HK-2 (cell line): ENCODE results near the gene CDC42SE2.
"Not testable (repeated sequence)": the region's sequence is repeated elsewhere in the genome, so short reads cannot be mapped to it uniquely, and the experiment has no call there.

ENCODE experiments used
- DNase-seq: peaks from one replicate; pipeline ENCODE4 v3.0.0-alpha.2; 2018; ENCODE audit not compliant: unreplicated experiment

The CDC42SE2 gene

GRCh38 chr5:131250751-131251475 is 12.9 kb upstream of the CDC42SE2 start:
- DNase-seq = no peak

- DNase-seq = no peak
Measured at GRCh38 chr5:131252824-131253171, 11.1 kb upstream of the CDC42SE2 start.

GRCh38 chr5:131254025-131254424 is 9.8 kb upstream of the CDC42SE2 start:
- not testable (repeated sequence) for DNase-seq

- DNase-seq = no peak
Measured at GRCh38 chr5:131254741-131255140, 9.1 kb upstream of the CDC42SE2 start.

GRCh38 chr5:131256507-131256823 is 7.4 kb upstream of the CDC42SE2 start:
- DNase-seq = no peak

GRCh38 chr5:131258733-131259132 is 5.1 kb upstream of the CDC42SE2 start:
- DNase-seq = no peak

GRCh38 chr5:131259326-131259725 is 4.5 kb upstream of the CDC42SE2 start:
- no peak for DNase-seq

GRCh38 chr5:131260895-131261294 is 3.0 kb upstream of the CDC42SE2 start:
- no peak for DNase-seq

GRCh38 chr5:131261483-131261882 is 2.4 kb upstream of the CDC42SE2 start:
- no peak for DNase-seq

- DNase-seq = no peak
Measured at GRCh38 chr5:131262953-131263541, 806 bp upstream of the CDC42SE2 start.

GRCh38 chr5:131264451-131265099 is 722 bp downstream of the CDC42SE2 start:
- peak; percentile 24 for DNase-seq

GRCh38 chr5:131265311-131265803 is 1.5 kb downstream of the CDC42SE2 start:
- no peak for DNase-seq

- DNase-seq = no peak
Measured at GRCh38 chr5:131266370-131267060, 2.7 kb downstream of the CDC42SE2 start.

GRCh38 chr5:131268758-131269370 is 5.0 kb downstream of the CDC42SE2 start:
- no peak for DNase-seq

- DNase-seq = no peak
Measured at GRCh38 chr5:131270809-131271208, 7.0 kb downstream of the CDC42SE2 start.

GRCh38 chr5:131271888-131272287 is 8.0 kb downstream of the CDC42SE2 start:
- not testable (repeated sequence) for DNase-seq

GRCh38 chr5:131272307-131272706 is 8.5 kb downstream of the CDC42SE2 start:
- no peak for DNase-seq

GRCh38 chr5:131272724-131273123 is 8.9 kb downstream of the CDC42SE2 start:
- DNase-seq = no peak

GRCh38 chr5:131274326-131275063 is 10.6 kb downstream of the CDC42SE2 start:
- DNase-seq = no peak

GRCh38 chr5:131276072-131276471 is 12.2 kb downstream of the CDC42SE2 start:
- no peak for DNase-seq

- DNase-seq = no peak
Measured at GRCh38 chr5:131277447-131277846, 13.6 kb downstream of the CDC42SE2 start.
